ENCODE results near the gene MX1.

DNA sequence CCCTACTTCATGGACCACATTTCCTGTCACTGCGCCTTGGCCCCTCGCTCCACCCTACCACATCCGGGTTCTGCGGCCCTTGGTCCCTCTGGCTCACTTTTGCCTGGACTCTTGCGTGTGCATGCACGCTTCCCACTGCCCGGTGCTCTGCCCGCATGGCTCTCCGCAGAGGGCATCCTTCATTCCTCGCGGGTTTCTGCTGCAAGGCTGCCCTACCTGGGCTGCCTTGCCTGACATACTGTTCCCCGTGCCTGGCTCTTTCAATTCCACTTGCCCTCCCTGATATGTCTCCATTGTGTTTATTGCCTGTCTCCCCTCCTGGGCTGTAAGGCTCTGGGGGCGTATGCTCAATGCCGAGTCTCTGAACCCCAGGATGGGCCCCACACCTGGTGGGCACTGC is 37.8 kb upstream of the MX1 start:
- TF ChIP-seq, protein P1, sequence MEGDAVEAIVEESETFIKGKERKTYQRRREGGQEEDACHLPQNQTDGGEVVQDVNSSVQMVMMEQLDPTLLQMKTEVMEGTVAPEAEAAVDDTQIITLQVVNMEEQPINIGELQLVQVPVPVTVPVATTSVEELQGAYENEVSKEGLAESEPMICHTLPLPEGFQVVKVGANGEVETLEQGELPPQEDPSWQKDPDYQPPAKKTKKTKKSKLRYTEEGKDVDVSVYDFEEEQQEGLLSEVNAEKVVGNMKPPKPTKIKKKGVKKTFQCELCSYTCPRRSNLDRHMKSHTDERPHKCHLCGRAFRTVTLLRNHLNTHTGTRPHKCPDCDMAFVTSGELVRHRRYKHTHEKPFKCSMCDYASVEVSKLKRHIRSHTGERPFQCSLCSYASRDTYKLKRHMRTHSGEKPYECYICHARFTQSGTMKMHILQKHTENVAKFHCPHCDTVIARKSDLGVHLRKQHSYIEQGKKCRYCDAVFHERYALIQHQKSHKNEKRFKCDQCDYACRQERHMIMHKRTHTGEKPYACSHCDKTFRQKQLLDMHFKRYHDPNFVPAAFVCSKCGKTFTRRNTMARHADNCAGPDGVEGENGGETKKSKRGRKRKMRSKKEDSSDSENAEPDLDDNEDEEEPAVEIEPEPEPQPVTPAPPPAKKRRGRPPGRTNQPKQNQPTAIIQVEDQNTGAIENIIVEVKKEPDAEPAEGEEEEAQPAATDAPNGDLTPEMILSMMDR (conservative IDR thresholded peaks at IDR 0.05; ENCODE audit: low read depth in 2 of 2): no peak
- no peak for TF ChIP-seq POLR2AphosphoS5 (IDR thresholded peaks at IDR 0.05; ENCODE audit: low read depth)
- TF ChIP-seq, protein P2, sequence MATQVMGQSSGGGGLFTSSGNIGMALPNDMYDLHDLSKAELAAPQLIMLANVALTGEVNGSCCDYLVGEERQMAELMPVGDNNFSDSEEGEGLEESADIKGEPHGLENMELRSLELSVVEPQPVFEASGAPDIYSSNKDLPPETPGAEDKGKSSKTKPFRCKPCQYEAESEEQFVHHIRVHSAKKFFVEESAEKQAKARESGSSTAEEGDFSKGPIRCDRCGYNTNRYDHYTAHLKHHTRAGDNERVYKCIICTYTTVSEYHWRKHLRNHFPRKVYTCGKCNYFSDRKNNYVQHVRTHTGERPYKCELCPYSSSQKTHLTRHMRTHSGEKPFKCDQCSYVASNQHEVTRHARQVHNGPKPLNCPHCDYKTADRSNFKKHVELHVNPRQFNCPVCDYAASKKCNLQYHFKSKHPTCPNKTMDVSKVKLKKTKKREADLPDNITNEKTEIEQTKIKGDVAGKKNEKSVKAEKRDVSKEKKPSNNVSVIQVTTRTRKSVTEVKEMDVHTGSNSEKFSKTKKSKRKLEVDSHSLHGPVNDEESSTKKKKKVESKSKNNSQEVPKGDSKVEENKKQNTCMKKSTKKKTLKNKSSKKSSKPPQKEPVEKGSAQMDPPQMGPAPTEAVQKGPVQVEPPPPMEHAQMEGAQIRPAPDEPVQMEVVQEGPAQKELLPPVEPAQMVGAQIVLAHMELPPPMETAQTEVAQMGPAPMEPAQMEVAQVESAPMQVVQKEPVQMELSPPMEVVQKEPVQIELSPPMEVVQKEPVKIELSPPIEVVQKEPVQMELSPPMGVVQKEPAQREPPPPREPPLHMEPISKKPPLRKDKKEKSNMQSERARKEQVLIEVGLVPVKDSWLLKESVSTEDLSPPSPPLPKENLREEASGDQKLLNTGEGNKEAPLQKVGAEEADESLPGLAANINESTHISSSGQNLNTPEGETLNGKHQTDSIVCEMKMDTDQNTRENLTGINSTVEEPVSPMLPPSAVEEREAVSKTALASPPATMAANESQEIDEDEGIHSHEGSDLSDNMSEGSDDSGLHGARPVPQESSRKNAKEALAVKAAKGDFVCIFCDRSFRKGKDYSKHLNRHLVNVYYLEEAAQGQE (IDR thresholded peaks at IDR 0.05; ENCODE audit: unreplicated experiment): no peak
- no peak for TF ChIP-seq ZNF331 (CRISPR knock-in tag; IDR thresholded peaks at IDR 0.05; ENCODE audit: low read depth)
